ENCODE results near the gene ZNF48. TPM values are rescaled to one million over a fixed set of nuclear protein-coding genes. Genes with fewer than 3 reads are reported as not detected.
A peak's percentile ranks its signal among the peaks of the same experiment; 100 is the strongest.

The ZNF48 gene
- total and polyA plus RNA-seq, 4 donors: 3.4 to 7.4 (median 5.5) TPM

- Histone ChIP-seq H3K9me3 (ENCODE audit: control insufficient read depth, low read length) (no peaks in the 10 kb centered on the region), H3K36me3 (ENCODE audit: control insufficient read depth in 1 of 2, insufficient read depth in 2 of 2, low read length in 1 of 2) (peaks cover 0 to 4% of the 10 kb centered on the region in 2 donors), H3K27me3 (ENCODE audit: control insufficient read depth in 1 of 2, insufficient read depth in 2 of 2, low read length in 1 of 2) (no peaks in the 10 kb centered on the region), H3K27ac (ENCODE audit: low read depth in 1 of 2, low read length in 2 of 2) (no peak overlapping the region), H3K4me3 (ENCODE audit: low read length in 2 of 2) (no peak overlapping the region), H3K4me1 (ENCODE audit: control insufficient read depth in 1 of 2, insufficient read depth in 2 of 2, low read length in 2 of 2) (no peaks in the 10 kb centered on the region)
- no peak for ATAC-seq (ENCODE audit: low FRiP score)
- no peak for DNase-seq
- WGBS, 2 donors: 85 to 86% methylated on average over 32 to 37 of the region's 37 CpGs
- intact Hi-C loops (cut with DNase I): no loop called here
Measured at GRCh38 chr16:30357715-30358576, 37.3 kb upstream of the ZNF48 start.

- H3K4me3 ChIP-seq (ENCODE audit: low read length in 2 of 2): no peak overlapping the region
- intact Hi-C loops (cut with DNase I): no loop called here
- peaks cover 0 to 4% of the 10 kb centered on the region in 2 donors for H3K36me3 ChIP-seq (ENCODE audit: control insufficient read depth in 1 of 2, insufficient read depth in 2 of 2, low read length in 1 of 2)
- no peak for ATAC-seq (ENCODE audit: low FRiP score)
- H3K9me3 ChIP-seq (ENCODE audit: control insufficient read depth, low read length): no peaks in the 10 kb centered on the region
- no peaks in the 10 kb centered on the region for H3K27me3 ChIP-seq (ENCODE audit: control insufficient read depth in 1 of 2, insufficient read depth in 2 of 2, low read length in 1 of 2)
- no peaks in the 10 kb centered on the region for H3K4me1 ChIP-seq (ENCODE audit: control insufficient read depth in 1 of 2, insufficient read depth in 2 of 2, low read length in 2 of 2)
- no peak for DNase-seq
- no peak overlapping the region for H3K27ac ChIP-seq (ENCODE audit: low read depth in 1 of 2, low read length in 2 of 2)
- 89 to 91% methylated on average over 9 of the region's 9 CpGs for WGBS, 2 donors
Measured at GRCh38 chr16:30358577-30358936, 36.7 kb upstream of the ZNF48 start.

GRCh38 chr16:30358990-30359870 is 36.0 kb upstream of the ZNF48 start:
- 83 to 87% methylated on average over 28 of the region's 28 CpGs for WGBS, 2 donors
- H3K4me3 ChIP-seq (ENCODE audit: low read length in 2 of 2): no peak overlapping the region
- intact Hi-C loops (cut with DNase I): no loop called here
- no peak for DNase-seq
- no peak overlapping the region for H3K27ac ChIP-seq (ENCODE audit: low read depth in 1 of 2, low read length in 2 of 2)
- no peaks in the 10 kb centered on the region for H3K9me3 ChIP-seq (ENCODE audit: control insufficient read depth, low read length)
- no peak for ATAC-seq (ENCODE audit: low FRiP score)
- H3K27me3 ChIP-seq (ENCODE audit: control insufficient read depth in 1 of 2, insufficient read depth in 2 of 2, low read length in 1 of 2): no peaks in the 10 kb centered on the region
- H3K36me3 ChIP-seq (ENCODE audit: control insufficient read depth in 1 of 2, insufficient read depth in 2 of 2, low read length in 1 of 2): peaks cover 0 to 4% of the 10 kb centered on the region in 2 donors
- H3K4me1 ChIP-seq (ENCODE audit: control insufficient read depth in 1 of 2, insufficient read depth in 2 of 2, low read length in 2 of 2): no peaks in the 10 kb centered on the region

GRCh38 chr16:30359871-30360170 is 35.4 kb upstream of the ZNF48 start:
- no peaks in the 10 kb centered on the region for H3K9me3 ChIP-seq (ENCODE audit: control insufficient read depth, low read length)
- 72 to 78% methylated on average over 6 of the region's 6 CpGs for WGBS, 2 donors
- no peaks in the 10 kb centered on the region for H3K27me3 ChIP-seq (ENCODE audit: control insufficient read depth in 1 of 2, insufficient read depth in 2 of 2, low read length in 1 of 2)
- no peak for DNase-seq
- peaks cover 0 to 4% of the 10 kb centered on the region in 2 donors for H3K36me3 ChIP-seq (ENCODE audit: control insufficient read depth in 1 of 2, insufficient read depth in 2 of 2, low read length in 1 of 2)
- ATAC-seq (ENCODE audit: low FRiP score): no peak
- H3K4me3 ChIP-seq (ENCODE audit: low read length in 2 of 2): no peak overlapping the region
- no peak overlapping the region for H3K27ac ChIP-seq (ENCODE audit: low read depth in 1 of 2, low read length in 2 of 2)
- H3K4me1 ChIP-seq (ENCODE audit: control insufficient read depth in 1 of 2, insufficient read depth in 2 of 2, low read length in 2 of 2): no peaks in the 10 kb centered on the region
- intact Hi-C loops (cut with DNase I): no loop called here

GRCh38 chr16:30361180-30361579 is 34.0 kb upstream of the ZNF48 start:
- Histone ChIP-seq H3K27ac (ENCODE audit: low read depth in 1 of 2, low read length in 2 of 2) (no peak overlapping the region), H3K27me3 (ENCODE audit: control insufficient read depth in 1 of 2, insufficient read depth in 2 of 2, low read length in 1 of 2) (no peaks in the 10 kb centered on the region), H3K4me3 (ENCODE audit: low read length in 2 of 2) (no peak overlapping the region), H3K36me3 (ENCODE audit: control insufficient read depth in 1 of 2, insufficient read depth in 2 of 2, low read length in 1 of 2) (peaks cover 0 to 4% of the 10 kb centered on the region in 2 donors), H3K9me3 (ENCODE audit: control insufficient read depth, low read length) (no peaks in the 10 kb centered on the region), H3K4me1 (ENCODE audit: control insufficient read depth in 1 of 2, insufficient read depth in 2 of 2, low read length in 2 of 2) (no peaks in the 10 kb centered on the region)
- no peak for DNase-seq
- intact Hi-C loops (cut with DNase I): no loop called here
- WGBS, 2 donors: 89 to 90% methylated on average over 7 of the region's 7 CpGs
- no peak for ATAC-seq (ENCODE audit: low FRiP score)

GRCh38 chr16:30365200-30365599 is 30.0 kb upstream of the ZNF48 start:
- H3K36me3 ChIP-seq (ENCODE audit: control insufficient read depth in 1 of 2, insufficient read depth in 2 of 2, low read length in 1 of 2): no peaks in the 10 kb centered on the region
- H3K4me1 ChIP-seq (ENCODE audit: control insufficient read depth in 1 of 2, insufficient read depth in 2 of 2, low read length in 2 of 2): peaks cover 0 to 4% of the 10 kb centered on the region in 2 donors
- ATAC-seq (ENCODE audit: low FRiP score): no peak
- WGBS, 2 donors: 75% methylated on average over 10 of the region's 10 CpGs
- DNase-seq: no peak
- intact Hi-C loops (cut with DNase I): no loop called here
- H3K4me3 ChIP-seq (ENCODE audit: low read length in 2 of 2): no peak overlapping the region
- H3K27me3 ChIP-seq (ENCODE audit: control insufficient read depth in 1 of 2, insufficient read depth in 2 of 2, low read length in 1 of 2): no peaks in the 10 kb centered on the region
- H3K9me3 ChIP-seq (ENCODE audit: control insufficient read depth, low read length): no peaks in the 10 kb centered on the region
- H3K27ac ChIP-seq (ENCODE audit: low read depth in 1 of 2, low read length in 2 of 2): no peak overlapping the region

- Histone ChIP-seq H3K36me3 (ENCODE audit: control insufficient read depth in 1 of 2, insufficient read depth in 2 of 2, low read length in 1 of 2) (no peaks in the 10 kb centered on the region), H3K27ac (ENCODE audit: low read depth in 1 of 2, low read length in 2 of 2) (no peak overlapping the region), H3K9me3 (ENCODE audit: control insufficient read depth, low read length) (no peaks in the 10 kb centered on the region), H3K4me3 (ENCODE audit: low read length in 2 of 2) (no peak overlapping the region), H3K27me3 (ENCODE audit: control insufficient read depth in 1 of 2, insufficient read depth in 2 of 2, low read length in 1 of 2) (no peaks in the 10 kb centered on the region), H3K4me1 (ENCODE audit: control insufficient read depth in 1 of 2, insufficient read depth in 2 of 2, low read length in 2 of 2) (peaks cover 0 to 4% of the 10 kb centered on the region in 2 donors)
- no peak for DNase-seq
- no peak for ATAC-seq (ENCODE audit: low FRiP score)
- 84% methylated on average over 4 of the region's 4 CpGs for WGBS, 2 donors
- intact Hi-C loops (cut with DNase I): no loop called here
Measured at GRCh38 chr16:30366511-30366910, 28.7 kb upstream of the ZNF48 start.

- H3K9me3 ChIP-seq (ENCODE audit: control insufficient read depth, low read length): no peaks in the 10 kb centered on the region
- DNase-seq (no peak), ATAC-seq (ENCODE audit: low FRiP score) (no peak)
- H3K4me3 ChIP-seq (ENCODE audit: low read length in 2 of 2): peak overlapping the region in 1 of 2 donors; percentile 92
- peak overlapping the region in 1 of 2 donors; percentile 9 for H3K27ac ChIP-seq (ENCODE audit: low read depth in 1 of 2, low read length in 2 of 2)
- intact Hi-C loops (cut with DNase I): no loop called here
- H3K27me3 ChIP-seq (ENCODE audit: control insufficient read depth in 1 of 2, insufficient read depth in 2 of 2, low read length in 1 of 2): no peaks in the 10 kb centered on the region
- no peaks in the 10 kb centered on the region for H3K36me3 ChIP-seq (ENCODE audit: control insufficient read depth in 1 of 2, insufficient read depth in 2 of 2, low read length in 1 of 2)
- 59 to 60% methylated on average over 10 of the region's 10 CpGs for WGBS, 2 donors
- H3K4me1 ChIP-seq (ENCODE audit: control insufficient read depth in 1 of 2, insufficient read depth in 2 of 2, low read length in 2 of 2): peaks cover 0 to 4% of the 10 kb centered on the region in 2 donors
Measured at GRCh38 chr16:30367349-30368009, 27.7 kb upstream of the ZNF48 start.

Measured in aorta (tissue), 5 donors.